ENCODE data around the gene FRYL.

GRCh38 chr4:48634688-48635308, 145.3 kb downstream of the FRYL start:
- TF ChIP-seq CTCF (IDR thresholded peaks at IDR 0.05; ENCODE audit: poor library complexity) (no peak), EZH2phosphoT487 (IDR thresholded peaks at IDR 0.05; ENCODE audit: low read depth, severe bottlenecking, unreplicated experiment) (no peak), EZH2 (IDR thresholded peaks at IDR 0.05; ENCODE audit: borderline replicate concordance) (no peak)

All from hepatocyte (in vitro differentiated cells).